COLO668 (cell line): ENCODE data around the gene CD7.

ENCODE experiments used
- DNase-seq: peaks from one replicate; lab custom pipeline; 2025; ENCODE audit not compliant: unreplicated experiment; lab: John Stamatoyannopoulos, UW

CD7 gene

DNA sequence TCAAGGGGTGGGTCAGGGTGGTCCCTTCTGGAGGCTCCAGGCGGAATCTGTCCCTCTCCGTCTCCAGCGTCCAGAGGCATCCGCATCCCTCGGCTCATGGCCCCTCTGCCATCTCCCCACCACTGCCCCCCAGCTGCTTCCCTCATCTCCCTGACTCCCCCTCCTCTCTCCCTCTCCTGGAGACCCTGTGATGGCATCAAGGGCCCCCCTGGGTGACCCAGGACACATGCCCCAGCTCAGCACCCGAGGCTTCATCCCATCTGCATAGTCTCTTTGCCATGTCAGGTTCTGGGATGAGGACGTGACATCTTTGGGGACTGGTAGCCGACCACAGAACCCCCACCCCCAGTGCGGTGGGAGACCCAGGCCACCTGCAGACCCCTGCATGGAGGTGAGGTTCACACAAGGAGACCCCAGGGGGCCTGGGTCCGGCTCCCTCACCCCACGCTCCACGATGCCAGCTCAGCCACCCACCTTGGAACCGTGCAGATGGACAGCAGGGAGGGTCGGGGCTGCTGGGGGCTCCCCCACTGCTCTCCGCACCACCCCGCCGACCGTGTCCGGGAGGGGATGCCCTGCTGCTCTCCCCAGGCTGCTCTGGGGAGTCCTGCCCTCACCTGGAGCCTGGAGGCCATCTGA is 12.4 kb upstream of the CD7 start:
- DNase-seq = no peak

DNA sequence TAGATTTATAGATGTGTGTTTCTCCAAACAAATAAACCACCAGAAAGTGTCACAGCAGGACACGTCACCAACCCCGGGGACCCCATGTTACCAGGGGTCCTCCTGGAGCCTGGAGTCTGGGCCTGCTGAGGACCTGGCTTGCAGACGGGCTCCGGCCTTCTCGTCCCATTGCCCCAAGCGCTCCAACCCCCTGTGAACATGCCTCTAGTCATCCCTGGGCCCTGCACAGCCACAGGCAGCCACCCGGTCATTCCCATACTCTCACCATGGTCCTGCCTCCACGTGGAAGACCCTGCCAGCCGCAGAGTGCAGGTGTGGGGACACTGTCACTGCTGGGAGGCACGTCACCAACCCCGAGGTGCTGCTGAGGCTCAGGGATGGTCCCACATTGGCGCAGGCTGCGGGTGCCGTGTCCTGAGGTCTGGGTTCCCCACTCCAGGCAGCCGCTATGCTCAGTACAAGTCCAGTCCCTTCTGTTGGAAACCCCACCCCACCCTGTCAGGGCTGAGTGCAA is 11.6 kb upstream of the CD7 start:
- peak; percentile 42 for DNase-seq

DNA sequence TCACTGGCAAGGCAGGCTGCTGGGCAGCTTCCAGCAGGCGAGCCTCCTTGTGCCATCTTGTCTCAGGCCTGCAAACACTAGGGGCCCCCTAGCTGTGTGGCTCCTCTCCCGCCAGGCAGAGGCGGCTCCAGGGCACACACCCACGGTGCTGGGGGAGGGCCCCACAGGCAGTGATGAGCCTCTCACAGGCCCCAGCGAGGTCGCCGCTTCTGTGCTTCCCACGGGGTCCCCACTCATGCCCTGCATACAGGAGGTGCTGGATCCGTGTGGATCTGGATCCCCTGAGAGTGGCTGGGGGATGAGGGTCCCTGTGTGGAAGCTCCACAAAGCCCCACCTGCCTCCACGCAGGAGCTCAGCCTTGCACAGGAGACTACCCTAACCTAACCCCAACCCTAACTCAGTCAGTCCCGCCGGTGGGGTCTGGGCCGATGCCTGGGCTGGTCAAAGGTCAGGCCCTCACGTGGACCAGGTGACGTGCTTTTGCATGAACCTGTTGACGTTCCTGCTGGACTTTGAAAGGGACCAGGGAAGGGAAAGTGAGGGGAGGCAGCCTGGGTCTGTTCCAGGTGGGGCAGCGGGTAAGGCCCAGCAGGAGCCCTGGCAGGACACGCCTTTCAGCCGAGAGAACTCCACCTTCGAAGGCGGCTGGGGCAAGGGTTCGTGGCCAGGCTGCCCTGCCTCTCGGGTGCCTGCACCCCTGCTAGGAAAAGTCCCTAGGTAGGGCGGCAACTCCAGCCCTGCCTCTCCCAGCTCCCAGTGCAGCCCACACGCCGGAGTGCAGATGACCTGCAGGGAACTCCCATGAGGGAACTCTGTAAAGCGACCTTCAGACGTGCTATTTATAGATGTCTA is 11.0 kb upstream of the CD7 start:
- DNase-seq = peak; percentile 42

DNA sequence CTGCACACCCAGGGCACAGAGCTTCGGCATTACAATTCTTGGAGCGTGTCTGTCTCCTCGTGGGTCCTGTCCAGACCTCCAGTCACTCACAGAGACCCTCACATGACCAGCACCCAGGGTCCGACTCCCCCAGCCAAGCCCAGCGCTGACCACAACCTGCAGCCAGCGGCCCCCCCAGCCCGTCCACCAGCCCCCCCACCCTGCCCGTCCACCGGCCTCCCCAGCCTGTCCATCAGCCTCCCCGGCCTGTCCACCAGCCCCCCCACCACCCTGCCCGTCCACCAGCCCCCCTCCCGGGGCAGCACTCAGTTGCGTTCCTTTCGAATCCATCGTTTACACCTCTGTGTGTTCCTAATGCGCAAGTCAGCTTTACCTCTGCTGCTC is 10.3 kb upstream of the CD7 start:
- no peak for DNase-seq

DNA sequence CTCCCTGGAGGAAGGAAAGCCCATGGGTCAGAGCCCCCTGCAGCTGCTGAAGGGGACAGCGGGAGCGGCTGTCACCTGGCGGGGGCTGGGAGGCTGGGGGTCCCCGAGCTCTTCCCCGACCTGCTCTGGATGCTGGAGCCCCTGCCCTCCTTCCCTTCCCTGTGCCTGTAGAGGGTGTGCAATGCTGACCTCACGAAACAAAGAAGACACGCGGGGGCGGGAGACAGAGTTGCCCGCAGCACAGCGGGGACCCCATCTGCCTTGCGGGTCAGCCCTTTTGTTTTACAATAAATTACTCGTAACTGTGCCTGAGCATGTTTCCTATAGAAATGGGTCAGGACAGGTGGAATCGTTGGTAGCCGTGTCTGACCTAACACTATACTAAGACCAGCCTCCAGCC is 9.9 kb upstream of the CD7 start:
- DNase-seq = no peak

DNA sequence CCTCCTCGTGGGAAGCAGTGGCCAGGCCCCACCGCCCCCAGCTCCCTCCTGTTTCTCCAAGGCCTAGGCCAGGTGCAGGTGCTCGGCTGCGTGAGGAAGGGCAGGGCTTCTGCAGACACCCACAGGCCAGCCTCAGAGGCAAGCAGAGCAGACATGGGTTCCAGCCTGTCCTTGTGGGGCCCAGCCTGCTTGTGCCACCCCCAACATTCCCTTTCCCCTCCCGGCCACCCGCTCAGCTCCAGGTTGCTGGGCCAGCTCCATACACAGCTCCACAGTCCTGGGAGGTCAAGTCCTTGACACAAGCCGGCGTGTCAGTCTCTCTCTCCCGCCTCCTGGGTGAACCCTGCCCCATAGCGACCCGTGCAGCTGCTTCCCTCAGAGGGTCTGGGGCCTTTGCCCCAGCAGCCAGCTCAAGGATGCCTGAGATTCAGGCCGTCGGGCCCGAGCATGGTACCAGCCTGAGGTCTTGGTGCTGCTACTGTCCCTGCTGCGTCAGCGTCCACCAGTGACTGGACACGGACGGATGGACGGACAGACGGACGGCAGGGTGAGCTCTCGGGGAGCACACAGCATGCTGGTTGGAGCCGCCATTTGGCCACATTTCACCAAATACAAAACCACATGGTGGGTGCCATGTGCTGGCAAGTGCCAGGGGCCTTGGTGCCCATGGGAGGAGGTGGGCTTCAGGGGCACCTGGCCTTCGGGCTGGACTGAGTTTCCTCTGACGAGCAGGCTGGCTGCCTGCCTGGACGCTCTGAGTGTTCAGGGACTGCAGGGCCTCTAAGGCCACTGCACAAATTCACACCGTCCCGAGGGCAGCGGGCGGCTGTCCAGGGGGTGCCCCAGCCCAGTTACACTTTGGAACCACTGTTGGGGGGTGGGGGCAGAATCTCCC is 8.1 kb upstream of the CD7 start:
- no peak for DNase-seq

DNA sequence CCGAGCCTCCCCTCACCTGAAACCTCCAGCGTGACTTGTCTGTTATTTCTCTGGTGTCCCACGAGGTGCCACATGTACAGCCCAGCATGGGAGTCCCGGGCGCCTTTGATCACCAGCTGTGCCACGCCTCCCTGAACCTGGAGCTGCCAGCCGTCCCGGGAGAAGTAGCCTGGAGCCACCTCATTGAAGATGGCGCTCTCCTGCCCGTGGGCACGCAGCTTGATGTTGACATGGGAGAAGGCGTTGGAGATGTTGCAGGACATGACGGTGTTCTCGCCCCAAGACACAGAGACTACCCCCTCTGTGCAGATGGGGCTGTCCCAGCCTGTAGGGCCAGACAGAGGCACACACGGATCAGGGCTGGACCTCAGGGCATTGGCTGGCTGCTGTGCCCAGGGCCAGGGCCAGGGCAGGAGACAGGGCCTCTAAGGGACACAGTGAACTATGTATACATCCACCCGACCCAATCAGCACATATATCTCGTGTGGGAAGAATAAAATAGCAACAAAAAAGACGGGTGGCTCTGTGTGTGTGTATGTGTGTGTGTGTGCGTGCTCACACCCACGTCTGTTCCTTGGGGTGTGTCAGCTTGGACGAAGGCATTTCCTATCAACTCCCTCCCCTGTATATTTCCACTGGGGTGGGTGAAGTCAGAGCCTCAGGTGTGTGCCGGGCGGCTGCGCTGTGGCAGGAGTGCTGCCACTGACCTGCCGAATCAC is 7.3 kb upstream of the CD7 start:
- DNase-seq = peak; percentile 2

DNA sequence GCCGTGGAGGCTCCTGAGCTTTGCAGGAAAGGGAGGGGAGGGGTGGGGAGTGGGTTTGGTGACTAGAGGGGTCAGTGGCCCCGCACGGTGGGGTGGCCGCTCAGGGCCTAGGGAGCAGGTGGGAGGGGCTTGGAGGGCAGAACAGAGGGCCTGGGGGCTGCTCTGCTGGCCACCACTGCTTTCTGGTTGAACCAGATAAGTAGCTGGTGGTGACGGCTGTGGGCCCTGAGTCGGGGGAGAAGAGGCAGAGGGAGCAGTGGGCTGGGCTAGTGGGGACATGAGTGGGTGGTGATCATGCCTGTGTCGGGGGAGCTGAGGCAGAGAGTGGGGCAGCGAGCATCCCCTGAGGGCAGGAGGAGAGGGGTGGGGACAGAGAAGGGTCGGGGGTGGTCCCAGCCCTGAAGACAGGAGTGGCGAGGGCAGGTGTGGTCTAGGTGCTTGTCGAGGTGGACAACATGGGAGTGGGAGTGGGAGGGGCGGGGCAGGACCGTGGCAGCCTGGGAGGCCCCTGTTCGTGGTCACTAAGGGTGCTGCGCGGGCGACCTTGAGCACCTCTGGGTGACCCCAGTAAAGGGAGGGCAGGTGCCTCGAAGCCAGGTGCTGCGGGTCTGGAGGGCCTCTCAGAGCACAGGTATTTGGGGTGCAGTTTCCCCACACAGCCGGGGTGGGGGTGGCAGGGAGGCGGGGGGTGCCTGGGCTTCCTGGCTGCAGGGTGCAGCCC is 6.3 kb upstream of the CD7 start:
- no peak for DNase-seq

DNA sequence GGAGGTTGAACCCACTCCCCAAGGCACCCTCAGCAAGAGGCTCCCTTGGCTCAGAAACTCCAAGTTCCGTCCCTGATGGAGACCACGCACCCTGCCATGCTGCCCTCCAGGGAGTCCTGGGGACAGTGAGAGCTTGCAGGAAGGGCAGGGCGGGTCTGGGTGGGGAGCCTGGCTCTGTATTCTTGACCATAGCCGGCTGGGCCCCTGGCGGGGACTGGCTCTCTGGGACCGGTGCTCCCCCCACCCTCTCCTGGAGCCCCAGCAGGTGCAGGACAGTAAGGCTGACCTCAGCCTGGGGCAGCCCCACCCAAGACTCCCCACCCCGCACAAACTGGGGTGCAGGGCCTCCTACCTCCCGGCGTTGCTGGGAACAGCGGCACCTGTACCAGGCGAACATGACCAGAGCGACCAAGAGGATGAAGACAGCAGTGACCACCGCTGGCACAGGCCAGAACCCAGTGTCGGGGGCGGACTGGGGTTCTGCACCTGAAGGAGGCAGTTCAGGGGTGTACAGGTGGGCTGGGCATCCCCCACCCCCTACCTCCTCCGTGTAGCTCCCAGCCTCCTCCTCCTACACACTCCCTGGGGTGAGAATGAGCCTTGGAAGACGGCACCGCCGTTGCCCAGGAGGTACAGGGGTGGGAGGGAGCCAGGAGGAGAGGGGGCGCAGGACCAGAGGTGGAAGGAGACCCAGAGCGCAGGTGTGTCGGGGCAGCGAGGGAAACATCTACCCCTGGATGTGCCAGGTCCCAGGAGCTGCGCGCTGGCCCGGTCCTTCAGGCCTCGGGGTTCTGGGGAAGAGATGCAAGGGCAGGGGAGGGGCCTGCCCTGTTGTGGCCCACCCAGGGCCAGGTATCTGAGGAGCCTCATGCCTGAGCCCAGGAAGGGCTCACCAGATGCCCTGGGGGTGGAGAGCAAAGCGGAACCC is 5.4 kb upstream of the CD7 start:
- no peak for DNase-seq

DNA sequence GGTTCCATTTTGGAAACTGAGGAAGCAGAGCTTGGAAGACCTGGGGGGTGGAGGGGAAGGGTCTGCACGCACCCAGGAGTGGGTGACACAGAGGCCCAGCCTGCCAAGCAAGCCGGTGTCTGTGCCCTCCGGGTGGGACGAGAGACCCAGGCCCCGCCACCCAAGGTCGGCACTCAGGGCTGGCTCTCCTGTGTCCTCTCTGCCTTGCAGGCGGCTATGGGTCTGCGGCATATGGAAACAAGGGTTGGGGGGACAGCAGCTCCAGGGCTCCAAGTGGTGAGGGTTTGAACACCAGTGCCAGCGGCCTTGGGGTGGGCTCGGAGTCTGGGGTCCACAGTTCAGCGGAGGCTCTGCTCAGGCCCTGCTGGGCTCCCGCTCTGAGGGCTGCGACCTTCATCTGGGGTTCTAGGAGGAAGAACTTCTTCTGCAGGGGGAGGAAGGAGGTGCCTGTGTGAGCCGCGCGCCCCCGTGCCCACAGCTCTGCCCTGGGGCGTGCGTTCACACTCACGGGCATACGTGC is 4.6 kb upstream of the CD7 start:
- no peak for DNase-seq

DNA sequence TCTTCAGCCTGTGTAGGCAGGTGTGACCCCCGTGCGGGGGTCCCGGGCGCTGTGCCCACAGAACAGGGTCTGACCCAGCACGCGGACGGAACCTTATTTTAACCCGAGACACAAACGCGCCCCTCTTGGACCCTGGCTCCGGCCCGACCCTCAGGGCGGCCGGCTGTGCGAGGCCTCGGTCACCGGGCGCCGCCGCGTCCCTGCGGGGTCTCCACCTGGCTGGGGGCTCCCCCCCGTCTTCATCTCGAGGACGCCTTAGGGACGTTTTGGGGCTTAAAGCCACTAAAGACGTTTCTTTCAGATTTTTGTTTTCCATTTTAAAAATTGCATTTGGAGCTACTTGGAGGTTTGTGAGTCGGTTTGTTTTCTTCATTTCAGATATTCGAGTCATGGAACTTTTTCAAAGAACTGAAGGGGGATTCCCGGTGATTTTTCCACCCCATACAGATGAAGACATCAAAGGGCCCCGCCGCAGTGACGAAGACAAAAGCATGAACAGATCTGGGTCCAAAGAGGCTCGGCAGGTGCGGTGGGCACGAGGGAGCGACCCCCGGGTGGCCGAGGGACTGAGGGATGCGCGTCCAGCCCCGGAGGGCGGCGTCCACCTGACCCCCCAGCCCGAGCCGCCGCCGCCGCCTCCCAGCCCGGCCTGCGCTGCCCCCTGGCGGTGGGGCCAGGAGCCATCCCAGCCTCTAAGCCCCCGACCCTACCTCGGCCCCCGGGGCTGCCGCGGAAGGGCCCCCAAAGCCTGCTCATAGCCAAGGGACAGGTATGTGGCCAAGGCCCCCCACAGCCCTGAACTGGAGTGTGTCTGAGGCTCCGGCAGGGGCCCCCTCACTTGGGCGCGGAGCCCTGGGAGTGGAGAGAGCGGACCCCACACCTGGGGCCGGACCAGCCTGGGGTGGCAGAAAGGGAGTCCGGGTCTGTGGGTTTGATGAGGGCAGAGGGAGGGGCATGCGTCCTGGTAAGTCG is 3.8 kb upstream of the CD7 start:
- DNase-seq = peak; percentile 21

DNA sequence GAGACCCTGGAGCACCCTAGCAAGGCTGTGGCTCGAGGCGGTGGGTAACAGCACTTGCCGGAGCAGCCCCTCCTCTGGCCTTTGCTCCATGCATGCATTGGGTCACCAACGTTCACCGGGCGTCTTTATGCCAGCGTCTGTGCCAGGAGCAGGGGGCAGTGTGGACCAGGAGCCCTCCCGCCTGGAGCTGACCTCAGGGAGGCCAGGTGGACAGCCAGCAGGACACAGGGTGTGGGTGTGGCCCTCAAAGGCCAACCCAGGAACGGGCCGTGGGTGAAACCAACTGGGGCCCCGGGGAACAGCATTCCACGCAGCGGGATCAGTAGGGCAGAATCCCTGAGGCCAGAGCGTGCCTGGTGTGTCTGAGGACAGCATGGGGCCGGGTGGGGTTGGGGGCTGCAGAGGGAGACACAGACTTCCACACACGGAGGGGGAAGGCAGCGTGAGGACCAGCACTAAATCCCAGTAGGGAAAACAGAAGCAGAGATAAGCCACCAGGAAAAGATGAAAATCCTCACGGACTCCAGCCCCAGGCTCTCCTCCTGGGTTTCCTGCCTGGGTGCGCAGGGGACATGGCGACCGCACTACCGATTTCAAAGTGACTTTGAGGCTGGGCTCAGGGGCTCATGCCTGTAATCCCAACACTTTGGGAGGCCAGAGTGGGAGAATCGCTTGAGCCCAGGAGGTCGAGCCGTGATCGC is 2.9 kb upstream of the CD7 start:
- DNase-seq = no peak

DNA sequence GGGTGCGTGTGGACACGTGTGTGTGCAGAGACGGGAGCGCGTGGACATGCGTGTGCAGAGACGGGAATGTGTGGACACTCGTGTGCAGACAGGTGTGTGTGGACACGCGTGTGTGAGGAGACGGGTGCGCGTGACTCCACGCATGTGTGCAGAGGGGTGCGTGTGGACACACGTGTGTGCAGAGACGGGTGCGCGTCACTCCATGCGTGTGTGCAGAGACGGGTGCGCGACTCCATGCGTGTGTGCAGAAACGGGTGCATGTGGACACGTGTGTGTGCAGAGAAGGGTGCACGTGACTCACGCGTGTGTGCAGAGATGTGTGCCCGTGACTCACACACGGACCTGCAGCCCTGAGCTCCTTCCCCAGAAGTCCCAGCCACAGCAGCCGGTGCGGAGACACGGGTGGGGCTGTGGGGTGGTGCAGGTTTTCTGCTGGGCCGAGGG is 2.2 kb upstream of the CD7 start:
- no peak for DNase-seq

DNA sequence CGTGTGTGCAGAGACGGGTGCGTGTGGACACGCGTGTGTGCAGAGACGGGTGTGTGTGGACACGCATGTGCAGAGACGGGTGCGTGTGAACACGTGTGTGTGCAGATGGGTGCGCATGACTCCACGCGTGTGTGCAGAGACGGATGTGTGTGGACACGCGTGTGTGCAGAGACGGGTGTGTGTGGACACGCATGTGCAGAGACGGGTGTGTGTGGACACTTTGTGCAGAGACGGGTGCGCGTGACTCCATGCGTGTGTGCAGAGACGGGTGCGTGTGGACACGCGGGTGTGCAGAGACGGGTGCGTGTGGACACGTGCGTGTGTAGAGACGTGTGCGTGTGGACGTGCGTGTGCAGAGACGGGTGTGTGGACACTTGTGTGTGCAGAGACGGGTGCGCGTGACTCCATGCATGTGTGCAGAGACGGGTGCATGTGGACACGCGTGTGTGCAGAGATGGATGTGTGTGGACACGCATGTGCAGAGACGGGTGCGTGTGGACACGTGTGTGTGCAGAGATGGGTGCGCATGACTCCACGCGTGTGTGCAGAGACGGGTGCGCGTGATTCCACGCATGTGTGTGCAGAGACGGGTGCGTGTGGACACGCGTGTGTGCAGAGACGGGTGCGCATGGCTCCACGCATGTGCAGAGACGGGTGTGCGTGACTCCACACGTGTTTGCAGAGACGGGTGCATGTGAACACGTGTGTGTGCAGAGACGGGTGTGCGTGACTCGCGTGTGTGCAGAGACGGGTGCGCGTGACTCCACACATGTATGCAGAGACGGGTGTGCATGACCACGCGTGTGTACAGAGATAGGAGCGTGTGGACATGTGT is 1.6 kb upstream of the CD7 start:
- DNase-seq = no peak

DNA sequence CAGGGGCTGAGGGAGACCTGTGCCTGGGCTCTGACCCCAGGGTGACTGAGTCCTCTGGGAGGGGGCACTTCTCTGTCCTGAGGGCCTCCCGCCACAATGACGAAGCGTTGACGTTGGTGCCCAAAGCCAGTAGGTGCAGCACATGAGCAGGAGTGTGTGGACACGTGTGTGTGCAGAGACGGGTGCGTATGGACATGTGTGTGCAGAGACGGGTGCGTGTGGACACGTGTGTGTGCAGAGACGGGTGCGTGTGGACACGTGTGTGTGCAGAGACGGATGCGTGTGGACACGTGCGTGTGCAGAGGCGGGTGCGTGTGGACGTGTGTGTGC is 726 bp upstream of the CD7 start:
- no peak for DNase-seq

DNA sequence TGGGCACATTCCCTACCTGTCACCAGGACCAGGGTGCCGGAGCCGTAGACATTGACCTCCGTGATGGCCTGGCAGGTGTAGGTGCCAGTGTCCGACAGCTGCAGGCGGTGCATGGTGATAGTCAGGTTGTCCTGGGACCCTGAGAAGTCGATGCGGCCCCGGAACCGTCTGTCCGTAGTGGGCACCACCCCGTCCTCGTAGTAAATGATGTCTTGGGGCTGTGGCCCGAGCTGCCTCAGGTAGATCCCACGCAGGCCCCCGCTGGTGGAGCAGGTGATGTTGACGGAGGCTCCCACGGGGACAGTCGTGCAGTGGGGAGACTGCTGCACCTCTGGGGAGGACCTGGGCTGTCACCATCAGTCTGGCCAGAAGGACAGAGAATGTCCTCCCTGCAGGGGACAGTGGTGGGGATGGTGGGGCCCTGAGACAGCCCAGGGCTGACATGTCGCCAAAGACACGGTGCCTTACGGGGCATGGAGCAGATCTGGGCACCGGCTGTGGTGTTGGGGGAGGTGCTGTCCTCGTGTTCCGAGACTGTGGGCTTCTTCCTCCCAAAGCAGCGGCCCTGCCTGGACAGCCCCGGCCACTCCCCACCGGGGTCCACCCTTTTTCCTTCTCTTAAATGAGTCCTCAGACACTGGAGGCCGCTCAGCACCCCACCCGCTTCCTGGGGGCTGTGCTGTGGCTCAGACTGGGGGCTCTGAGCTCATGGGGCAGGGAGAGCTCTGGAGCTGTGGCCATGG is 586 bp downstream of the CD7 start:
- no peak for DNase-seq
